Activated CD4-positive, alpha-beta memory T cell treated with anti-CD3 and anti-CD28 coated beads for 36 hours (primary cell): Measurements from ENCODE around the gene NDUFS5. TPM values are rescaled to one million over a fixed set of nuclear protein-coding genes. Genes with fewer than 3 reads are reported as not detected.
"Not testable (repeated sequence)": the region's sequence is repeated elsewhere in the genome, so short reads cannot be mapped to it uniquely, and the experiment has no call there.

Experiments used
- CTCF ChIA-PET: fragments of 350-600 bp; sonication (Branson Sonifier 250); formaldehyde crosslinking; loops from one replicate; lab custom pipeline; 2021; ENCODE audit warnings: antibody characterized with exemption, inconsistent platforms; lab: Charles Lee
- POLR2A ChIA-PET: fragments of 350-600 bp; sonication (Branson Sonifier 250); formaldehyde crosslinking; loops from one replicate; lab custom pipeline; 2021; ENCODE audit warnings: antibody characterized with exemption; lab: Charles Lee
- DNase-seq: peaks from one replicate; pipeline ENCODE4 v3.0.0-alpha.2; 2020
- H3K27ac Mint-ChIP-seq: one replicate; pipeline ENCODE4 v1.8.0; 2021; ENCODE audit warnings: mixed read lengths
- H3K27me3 Mint-ChIP-seq: one replicate; pipeline ENCODE4 v1.8.0; 2021; ENCODE audit warnings: mixed read lengths
- H3K36me3 Mint-ChIP-seq: one replicate; pipeline ENCODE4 v1.8.0; 2021; ENCODE audit warnings: mixed read lengths
- H3K4me1 Mint-ChIP-seq: one replicate; pipeline ENCODE4 v1.8.0; 2021; ENCODE audit warnings: low read depth, mixed read lengths
- H3K4me3 Mint-ChIP-seq: one replicate; pipeline ENCODE4 v1.8.0; 2021; ENCODE audit warnings: mild to moderate bottlenecking, mixed read lengths
- H3K9me3 Mint-ChIP-seq: one replicate; pipeline ENCODE4 v1.8.0; 2021; ENCODE audit warnings: mixed read lengths
- intact Hi-C: fragments of 100-400 bp; cut with micrococcal nuclease; formaldehyde crosslinking; loops from one replicate; pipeline ENCODE4 v1.15.1; 2023
- total RNA-seq, 2 experiments: library from RNA; stranded (reverse); gene quantifications; one replicate each; pipeline ENCODE4 v1.2.3, GENCODE V29; 2021

Gene NDUFS5
- total RNA-seq, 2 experiments from 2014 or later = 238 to 240 TPM

GRCh38 chr1:38994196-38994595, 32.0 kb upstream of the NDUFS5 start:
- POLR2A ChIA-PET = no interaction called here
- intact Hi-C loops = loop anchor here (5.0 to 10.0 kb wide), 2 partner anchors 33 to 201 kb away; partner anchors contain the start of gene NDUFS5
- peaks cover 69% of the 10 kb centered on the region for H3K4me1 Mint-ChIP-seq
- peak overlapping the region; percentile 53 for H3K27ac Mint-ChIP-seq
- no peaks in the 10 kb centered on the region for H3K27me3 Mint-ChIP-seq
- CTCF ChIA-PET = no interaction called here
- H3K9me3 Mint-ChIP-seq = no peaks in the 10 kb centered on the region
- DNase-seq = no peak
- peaks cover 41% of the 10 kb centered on the region for H3K36me3 Mint-ChIP-seq
- H3K4me3 Mint-ChIP-seq = peak overlapping the region; percentile 24

- Mint-ChIP-seq H3K4me3 (peak overlapping the region; percentile 25), H3K27me3 (no peaks in the 10 kb centered on the region), H3K27ac (peak overlapping the region; percentile 79), H3K4me1 (peaks cover 73% of the 10 kb centered on the region), H3K36me3 (peaks cover 52% of the 10 kb centered on the region), H3K9me3 (no peaks in the 10 kb centered on the region)
- CTCF ChIA-PET = no interaction called here
- POLR2A ChIA-PET = interaction anchor here (0.8 kb wide), 1 partner anchor 10 kb away, joined by 3 read pairs; no protein-coding TSS in a partner anchor
- intact Hi-C loops = loop anchor here (10.0 kb wide), 1 partner anchor 198 kb away; no protein-coding TSS in a partner anchor
- DNase-seq = no peak
These were observed 28.9 kb upstream of the NDUFS5 start for GRCh38 chr1:38997034-38997900.

GRCh38 chr1:38997901-38998190, 28.3 kb upstream of the NDUFS5 start:
- intact Hi-C loops = loop anchor here (10.0 kb wide), 1 partner anchor 197 kb away; no protein-coding TSS in a partner anchor
- H3K4me1 Mint-ChIP-seq = peaks cover 73% of the 10 kb centered on the region
- CTCF ChIA-PET = interaction anchor here (1.4 kb wide), 1 partner anchor 125 kb away, joined by 3 read pairs; the partner anchor contains the start of gene MYCBP
- H3K27me3 Mint-ChIP-seq = no peaks in the 10 kb centered on the region
- peak overlapping the region; percentile 44 for H3K27ac Mint-ChIP-seq
- H3K4me3 Mint-ChIP-seq = no peak overlapping the region
- POLR2A ChIA-PET = no interaction called here
- DNase-seq = no peak
- peaks cover 52% of the 10 kb centered on the region for H3K36me3 Mint-ChIP-seq
- no peaks in the 10 kb centered on the region for H3K9me3 Mint-ChIP-seq

GRCh38 chr1:39001516-39002421, 24.4 kb upstream of the NDUFS5 start:
- Mint-ChIP-seq H3K4me1 (peaks cover 59% of the 10 kb centered on the region), H3K36me3 (peaks cover 55% of the 10 kb centered on the region), H3K27ac (peak overlapping the region; percentile 89), H3K4me3 (no peak overlapping the region), H3K9me3 (no peaks in the 10 kb centered on the region), H3K27me3 (no peaks in the 10 kb centered on the region)
- DNase-seq = no peak
- ChIA-PET CTCF (interaction anchor here (1.6 to 1.7 kb wide), 2 partner anchors 25 to 31 kb away, joined by 3 to 4 read pairs; partner anchors contain the start of gene NDUFS5), POLR2A (interaction anchor here (0.6 to 2.1 kb wide), 6 partner anchors 13 to 1487 kb away, joined by 3 to 9 read pairs (median 4); partner anchors contain the start of genes MEAF6, NDUFS5 and RRAGC)
- intact Hi-C loops = loop anchor here (1.0 kb wide), 1 partner anchor 9 kb away; no protein-coding TSS in a partner anchor

- Mint-ChIP-seq H3K4me3 (no peak overlapping the region), H3K27ac (peak overlapping the region; percentile 89)
These were observed 22.9 kb upstream of the NDUFS5 start for GRCh38 chr1:39003281-39003680.

GRCh38 chr1:39003794-39004193, 22.4 kb upstream of the NDUFS5 start:
- CTCF ChIA-PET = interaction anchor here (1.0 kb wide), 1 partner anchor 88 kb away, joined by 3 read pairs; no protein-coding TSS in a partner anchor
- POLR2A ChIA-PET = interaction anchor here (0.6 to 1.8 kb wide), 4 partner anchors 9 to 395 kb away, joined by 3 to 6 read pairs (median 5); partner anchors contain the start of genes AKIRIN1 and NDUFS5
- Mint-ChIP-seq H3K36me3 (peaks cover 54% of the 10 kb centered on the region), H3K27me3 (no peaks in the 10 kb centered on the region), H3K4me3 (peak overlapping the region; percentile 41), H3K9me3 (no peaks in the 10 kb centered on the region), H3K4me1 (peaks cover 44% of the 10 kb centered on the region), H3K27ac (peak overlapping the region; percentile 89)
- intact Hi-C loops = loop anchor here (1.0 kb wide), 1 partner anchor 23 kb away; the partner anchor contains the start of gene NDUFS5
- no peak for DNase-seq

More at GRCh38 chr1:39003281-39003680, 22.9 kb upstream of the NDUFS5 start:
- POLR2A ChIA-PET = interaction anchor here (0.6 to 1.8 kb wide), 7 partner anchors 8 to 396 kb away, joined by 3 to 6 read pairs (median 4); partner anchors contain the start of genes AKIRIN1, NDUFS5 and RRAGC
- CTCF ChIA-PET = interaction anchor here (1.0 to 1.2 kb wide), 2 partner anchors 13 to 89 kb away, joined by 3 read pairs; no protein-coding TSS in a partner anchor
- intact Hi-C loops = loop anchor here (1.0 kb wide), 1 partner anchor 23 kb away; the partner anchor contains the start of gene NDUFS5
- Mint-ChIP-seq H3K27me3 (no peaks in the 10 kb centered on the region), H3K9me3 (no peaks in the 10 kb centered on the region), H3K4me1 (peaks cover 46% of the 10 kb centered on the region), H3K36me3 (peaks cover 52% of the 10 kb centered on the region)
- no peak for DNase-seq

GRCh38 chr1:39006287-39006686, 19.9 kb upstream of the NDUFS5 start:
- ChIA-PET POLR2A (interaction anchor here (1.0 kb wide), 1 partner anchor 20 kb away, joined by 3 read pairs; the partner anchor contains the start of gene NDUFS5), CTCF (interaction anchor here (1.5 kb wide), 1 partner anchor 86 kb away, joined by 4 read pairs; no protein-coding TSS in a partner anchor)
- no peak for DNase-seq
- Mint-ChIP-seq H3K4me1 (peaks cover 34% of the 10 kb centered on the region), H3K27me3 (no peaks in the 10 kb centered on the region), H3K27ac (no peak overlapping the region), H3K36me3 (peaks cover 45% of the 10 kb centered on the region), H3K4me3 (no peak overlapping the region), H3K9me3 (no peaks in the 10 kb centered on the region)
- intact Hi-C loops = no loop called here

- intact Hi-C loops = no loop called here
- Mint-ChIP-seq H3K4me3 (no peak overlapping the region), H3K27me3 (no peaks in the 10 kb centered on the region), H3K27ac (no peak overlapping the region), H3K9me3 (no peaks in the 10 kb centered on the region), H3K36me3 (peaks cover 43% of the 10 kb centered on the region), H3K4me1 (peaks cover 28% of the 10 kb centered on the region)
- ChIA-PET POLR2A (interaction anchor here (1.0 to 1.1 kb wide), 3 partner anchors 10 to 134 kb away, joined by 3 read pairs; partner anchors contain the start of genes MYCBP and NDUFS5), CTCF (interaction anchor here (1.5 kb wide), 1 partner anchor 85 kb away, joined by 4 read pairs; no protein-coding TSS in a partner anchor)
- DNase-seq = no peak
These were observed 19.2 kb upstream of the NDUFS5 start for GRCh38 chr1:39006726-39007645.

- H3K4me1 Mint-ChIP-seq, H3K27ac Mint-ChIP-seq, H3K4me3 Mint-ChIP-seq, intact Hi-C loops, DNase-seq, H3K27me3 Mint-ChIP-seq, H3K9me3 Mint-ChIP-seq, CTCF ChIA-PET: not testable (repeated sequence)
- POLR2A ChIA-PET = interaction anchor here (0.7 kb wide), 1 partner anchor 190 kb away, joined by 3 read pairs; no protein-coding TSS in a partner anchor
- H3K36me3 Mint-ChIP-seq = peaks cover 13% of the 10 kb centered on the region
These were observed 11.2 kb upstream of the NDUFS5 start for GRCh38 chr1:39014956-39015355.

GRCh38 chr1:39016604-39017171, 9.5 kb upstream of the NDUFS5 start:
- no peaks in the 10 kb centered on the region for H3K27me3 Mint-ChIP-seq
- intact Hi-C loops = no loop called here
- H3K4me1 Mint-ChIP-seq = no peaks in the 10 kb centered on the region
- peaks cover 10% of the 10 kb centered on the region for H3K36me3 Mint-ChIP-seq
- ChIA-PET POLR2A (no interaction called here), CTCF (no interaction called here)
- no peaks in the 10 kb centered on the region for H3K9me3 Mint-ChIP-seq
- DNase-seq = no peak
- H3K4me3 Mint-ChIP-seq = no peak overlapping the region
- no peak overlapping the region for H3K27ac Mint-ChIP-seq
